Measurements from ENCODE around the gene LAMA2.

GRCh38 chr6:129251669-129252376 is 368.9 kb downstream of the LAMA2 start:
- TF ChIP-seq CTCF (IDR thresholded peaks at IDR 0.05) (no peak), POLR2A (IDR thresholded peaks at IDR 0.05) (no peak)
